Right atrium auricular region (tissue), 2 donors: ENCODE data around the gene MMGT1. TPM values are rescaled to one million over a fixed set of nuclear protein-coding genes. Genes with fewer than 3 reads are reported as not detected.
"Not testable (repeated sequence)": the region's sequence is repeated elsewhere in the genome, so short reads cannot be mapped to it uniquely, and the experiment has no call there.

Experiments
- DNase-seq: peaks from one replicate; pipeline ENCODE4 v3.0.0-alpha.2; 2019; ENCODE audit warnings: low spot score
- H3K27ac ChIP-seq, 2 donors: fragments of 200-600 bp; sonication (generic); 1 replicate in 1 of 2; 2 replicates in 1 of 2; pipeline ENCODE4 v1.5.1; 2016 to 2019
- H3K27me3 ChIP-seq, 2 donors: fragments of 200-600 bp; sonication (generic); one replicate each; pipeline versions ENCODE4 v1.5.1 to v1.6.0; 2017 to 2019
- H3K36me3 ChIP-seq: fragments of 200-600 bp; sonication (generic); one replicate; pipeline ENCODE4 v1.5.1; 2016
- H3K4me1 ChIP-seq, 2 donors: fragments of 200-600 bp; sonication (generic); one replicate each; pipeline versions ENCODE4 v1.5.1 to v1.6.0; 2017 to 2019
- H3K4me3 ChIP-seq, 2 donors: fragments of 200-600 bp; sonication (generic); 1 replicate in 1 of 2; 2 replicates in 1 of 2; pipeline ENCODE4 v1.5.1; 2017 to 2019; ENCODE audit warnings: mild to moderate bottlenecking in 1 of 2, moderate library complexity in 1 of 2
- H3K9me3 ChIP-seq, 2 donors: fragments of 200-600 bp; sonication (generic); one replicate each; pipeline ENCODE4 v1.5.1; 2019
- CTCF ChIP-seq, 2 donors: fragments of 200-600 bp; sonication (generic); IDR thresholded peaks; one replicate each; pipeline ENCODE4 v1.5.1; 2019; ENCODE audit warnings: antibody characterized with exemption in 2 of 2
- total RNA-seq, 2 donors: library from RNA; depleted of rRNA; stranded (reverse); fragments of >200 nt; gene quantifications; one replicate each; pipeline ENCODE4 v1.1.0, GENCODE V29; 2016

Gene MMGT1
- total RNA-seq, 2 donors from 2014 or later: 24.0 to 27.6 TPM

GRCh38 chrX:135951291-135951690, 22.5 kb downstream of the MMGT1 start:
- no peaks in the 10 kb centered on the region for H3K4me1 ChIP-seq
- no peak overlapping the region for H3K4me3 ChIP-seq
- no peaks in the 10 kb centered on the region for H3K27me3 ChIP-seq
- no peak for DNase-seq
- H3K27ac ChIP-seq: no peak overlapping the region
- H3K36me3 ChIP-seq: no peaks in the 10 kb centered on the region
- no peak for TF ChIP-seq CTCF (IDR thresholded peaks at IDR 0.05)
- H3K9me3 ChIP-seq: no peaks in the 10 kb centered on the region

- no peak for DNase-seq
- Histone ChIP-seq H3K4me3 (no peak overlapping the region), H3K27ac (no peak overlapping the region), H3K4me1 (no peaks in the 10 kb centered on the region), H3K27me3 (no peaks in the 10 kb centered on the region), H3K36me3 (no peaks in the 10 kb centered on the region), H3K9me3 (no peaks in the 10 kb centered on the region)
- TF ChIP-seq CTCF (IDR thresholded peaks at IDR 0.05): no peak
These were observed 29.3 kb downstream of the MMGT1 start for GRCh38 chrX:135944486-135944885.

GRCh38 chrX:135931644-135932487, 41.9 kb downstream of the MMGT1 start:
- Histone ChIP-seq H3K27ac (no peak overlapping the region), H3K27me3 (no peaks in the 10 kb centered on the region), H3K9me3 (no peaks in the 10 kb centered on the region), H3K4me1 (no peaks in the 10 kb centered on the region), H3K4me3 (no peak overlapping the region), H3K36me3 (no peaks in the 10 kb centered on the region)
- no peak for DNase-seq
- peak; percentile 47 to 73 for TF ChIP-seq CTCF (IDR thresholded peaks at IDR 0.05)

- no peak for TF ChIP-seq CTCF (IDR thresholded peaks at IDR 0.05)
- Histone ChIP-seq H3K4me1 (no peaks in the 10 kb centered on the region), H3K27ac (no peak overlapping the region), H3K9me3 (no peaks in the 10 kb centered on the region), H3K36me3 (no peaks in the 10 kb centered on the region), H3K27me3 (no peaks in the 10 kb centered on the region), H3K4me3 (no peak overlapping the region)
- no peak for DNase-seq
These were observed 45.9 kb downstream of the MMGT1 start for GRCh38 chrX:135927897-135928296.

- H3K4me1 ChIP-seq: no peaks in the 10 kb centered on the region
- DNase-seq: no peak
- no peaks in the 10 kb centered on the region for H3K36me3 ChIP-seq
- no peak overlapping the region for H3K27ac ChIP-seq
- H3K27me3 ChIP-seq: no peaks in the 10 kb centered on the region
- TF ChIP-seq CTCF (IDR thresholded peaks at IDR 0.05): no peak
- no peak overlapping the region for H3K4me3 ChIP-seq
- H3K9me3 ChIP-seq: no peaks in the 10 kb centered on the region
These were observed 50.4 kb downstream of the MMGT1 start for GRCh38 chrX:135923353-135923752.

GRCh38 chrX:135920516-135920915, 53.3 kb downstream of the MMGT1 start:
- not testable (repeated sequence) for H3K36me3 ChIP-seq, DNase-seq, H3K4me3 ChIP-seq, H3K9me3 ChIP-seq, H3K4me1 ChIP-seq, H3K27me3 ChIP-seq, H3K27ac ChIP-seq
